ENCODE data around the gene CCDC24. TPM values are rescaled to one million over a fixed set of nuclear protein-coding genes. Genes with fewer than 3 reads are reported as not detected.

Gene CCDC24
- total and polyA plus RNA-seq, 2 donors: 2.8 to 7.2 TPM

DNA sequence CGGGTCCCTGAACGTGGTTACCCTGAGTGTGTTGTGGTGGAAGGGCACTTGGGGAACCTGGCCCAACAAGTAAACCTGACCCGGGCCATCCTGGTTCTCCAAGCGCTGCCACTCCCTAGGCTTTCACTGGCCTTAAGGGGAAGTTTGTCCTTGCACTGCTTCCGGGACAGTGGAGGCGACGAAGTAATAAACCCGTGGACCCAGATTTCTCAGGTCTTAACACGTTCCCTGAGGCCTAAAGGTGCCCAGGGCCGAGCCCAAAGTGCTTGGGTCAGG, 261 bp upstream of the CCDC24 start:
- under 1% methylated on average over 10 of the region's 10 CpGs for WGBS
- Histone ChIP-seq H3K27ac (ENCODE audit: low read depth) (peak overlapping the region; percentile 44), H3K4me1 (ENCODE audit: insufficient read depth) (no peaks in the 10 kb centered on the region), H3K4me3 (ENCODE audit: low read depth, low read length) (peak overlapping the region; percentile 69), H3K36me3 (ENCODE audit: insufficient read depth) (no peaks in the 10 kb centered on the region)
- no peak for DNase-seq (ENCODE audit: extremely low spot score)

GRCh38 chr1:43992232-43992995, 1.0 kb downstream of the CCDC24 start:
- no peak overlapping the region for H3K27ac ChIP-seq (ENCODE audit: low read depth)
- H3K36me3 ChIP-seq (ENCODE audit: insufficient read depth): no peaks in the 10 kb centered on the region
- DNase-seq (ENCODE audit: extremely low spot score): no peak
- peak overlapping the region; percentile 69 for H3K4me3 ChIP-seq (ENCODE audit: low read depth, low read length)
- no peaks in the 10 kb centered on the region for H3K4me1 ChIP-seq (ENCODE audit: insufficient read depth)
- 48% methylated on average over 11 of the region's 11 CpGs for WGBS

- no peak overlapping the region for H3K27ac ChIP-seq (ENCODE audit: low read depth)
- no peak overlapping the region for H3K4me3 ChIP-seq (ENCODE audit: low read depth, low read length)
- H3K36me3 ChIP-seq (ENCODE audit: insufficient read depth): no peaks in the 10 kb centered on the region
- H3K4me1 ChIP-seq (ENCODE audit: insufficient read depth): no peaks in the 10 kb centered on the region
- 93% methylated on average over 9 of the region's 9 CpGs for WGBS
- no peak for DNase-seq (ENCODE audit: extremely low spot score)
Measured at GRCh38 chr1:43993206-43993914, 2.0 kb downstream of the CCDC24 start.

DNA sequence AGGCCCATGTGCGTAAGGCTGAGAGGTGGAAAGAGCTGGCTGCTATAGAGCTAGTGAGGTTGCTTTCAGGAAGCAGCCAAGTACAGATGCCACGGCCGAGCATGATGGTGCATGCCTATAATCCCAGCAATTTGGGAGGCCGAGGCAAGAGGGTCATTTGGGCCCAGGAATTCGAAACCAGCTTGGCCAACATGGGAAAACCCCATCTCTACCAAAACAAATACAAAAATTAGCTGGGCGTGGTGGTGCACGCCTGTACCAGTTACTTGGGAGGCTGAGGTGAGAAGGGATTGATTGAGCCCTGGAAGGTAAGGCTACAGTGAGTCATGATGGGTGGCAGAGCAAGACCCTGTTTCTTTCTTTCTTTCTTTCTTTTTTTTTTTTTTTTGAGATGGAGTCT, 2.7 kb downstream of the CCDC24 start:
- DNase-seq (ENCODE audit: extremely low spot score): no peak
- H3K4me1 ChIP-seq (ENCODE audit: insufficient read depth): no peaks in the 10 kb centered on the region
- no peaks in the 10 kb centered on the region for H3K36me3 ChIP-seq (ENCODE audit: insufficient read depth)
- WGBS: 85% methylated on average over 7 of the region's 7 CpGs
- no peak overlapping the region for H3K4me3 ChIP-seq (ENCODE audit: low read depth, low read length)
- no peak overlapping the region for H3K27ac ChIP-seq (ENCODE audit: low read depth)

- Histone ChIP-seq H3K4me3 (ENCODE audit: low read depth, low read length) (no peak overlapping the region), H3K27ac (ENCODE audit: low read depth) (no peak overlapping the region), H3K4me1 (ENCODE audit: insufficient read depth) (no peaks in the 10 kb centered on the region), H3K36me3 (ENCODE audit: insufficient read depth) (no peaks in the 10 kb centered on the region)
- no peak for DNase-seq (ENCODE audit: extremely low spot score)
- 71% methylated on average over 15 of the region's 15 CpGs for WGBS
Measured at GRCh38 chr1:43994794-43995790, 3.7 kb downstream of the CCDC24 start.

GRCh38 chr1:43995984-43996732, 4.8 kb downstream of the CCDC24 start:
- Histone ChIP-seq H3K36me3 (ENCODE audit: insufficient read depth) (no peaks in the 10 kb centered on the region), H3K27ac (ENCODE audit: low read depth) (no peak overlapping the region), H3K4me3 (ENCODE audit: low read depth, low read length) (no peak overlapping the region), H3K4me1 (ENCODE audit: insufficient read depth) (no peaks in the 10 kb centered on the region)
- 78% methylated on average over 21 of the region's 21 CpGs for WGBS
- no peak for DNase-seq (ENCODE audit: extremely low spot score)

DNA sequence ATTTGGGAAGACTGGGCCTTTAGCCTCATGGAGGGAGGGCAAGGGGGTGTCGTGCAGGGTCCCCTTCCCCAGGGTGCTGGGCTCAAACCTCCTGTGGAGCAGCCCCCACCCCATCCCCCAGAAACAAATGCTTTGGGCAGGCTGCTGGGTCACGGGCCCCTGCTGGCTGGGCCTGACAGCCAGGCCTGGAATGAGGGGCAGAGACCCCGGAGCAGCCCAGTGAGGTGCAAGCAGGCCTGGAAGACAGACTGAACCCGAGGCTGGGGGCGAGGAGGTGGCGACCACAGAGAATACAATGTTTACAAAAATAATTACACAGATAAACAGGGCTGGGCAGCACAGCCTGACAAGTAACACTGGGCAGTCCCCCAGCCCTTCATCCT, 5.3 kb downstream of the CCDC24 start:
- DNase-seq (ENCODE audit: extremely low spot score): no peak
- H3K27ac ChIP-seq (ENCODE audit: low read depth): no peak overlapping the region
- H3K36me3 ChIP-seq (ENCODE audit: insufficient read depth): no peaks in the 10 kb centered on the region
- no peak overlapping the region for H3K4me3 ChIP-seq (ENCODE audit: low read depth, low read length)
- H3K4me1 ChIP-seq (ENCODE audit: insufficient read depth): no peaks in the 10 kb centered on the region
- WGBS: 68% methylated on average over 6 of the region's 6 CpGs

- no peak for DNase-seq (ENCODE audit: extremely low spot score)
- H3K4me3 ChIP-seq (ENCODE audit: low read depth, low read length): no peak overlapping the region
- WGBS: 84% methylated on average over 22 of the region's 22 CpGs
- H3K27ac ChIP-seq (ENCODE audit: low read depth): no peak overlapping the region
- H3K36me3 ChIP-seq (ENCODE audit: insufficient read depth): no peaks in the 10 kb centered on the region
- H3K4me1 ChIP-seq (ENCODE audit: insufficient read depth): no peaks in the 10 kb centered on the region
Measured at GRCh38 chr1:43997295-43997999, 6.0 kb downstream of the CCDC24 start.

GRCh38 chr1:43998000-43998378, 6.6 kb downstream of the CCDC24 start:
- no peaks in the 10 kb centered on the region for H3K4me1 ChIP-seq (ENCODE audit: insufficient read depth)
- no peak overlapping the region for H3K27ac ChIP-seq (ENCODE audit: low read depth)
- H3K36me3 ChIP-seq (ENCODE audit: insufficient read depth): no peaks in the 10 kb centered on the region
- no peak for DNase-seq (ENCODE audit: extremely low spot score)
- WGBS: 84% methylated on average over 11 of the region's 11 CpGs
- H3K4me3 ChIP-seq (ENCODE audit: low read depth, low read length): no peak overlapping the region

DNA sequence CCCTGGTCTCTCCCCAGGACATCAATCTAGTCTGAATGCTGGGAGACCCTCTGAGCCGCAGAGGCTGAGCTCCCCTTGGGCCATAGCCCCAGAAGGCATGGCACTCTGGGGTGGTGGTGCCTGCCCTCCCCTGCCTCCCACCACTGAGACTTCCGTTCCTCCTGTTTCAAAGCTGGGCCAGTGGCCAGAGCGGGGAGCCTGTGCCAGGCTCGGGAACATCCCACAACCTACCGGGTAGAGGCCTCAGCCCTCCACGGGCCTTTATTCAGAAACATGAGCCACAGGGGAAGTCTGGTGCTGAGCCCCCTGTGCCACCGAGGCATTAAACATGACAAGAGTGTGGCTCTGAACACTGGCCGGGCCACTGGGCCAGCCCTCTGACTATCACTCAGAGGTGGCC, 8.1 kb downstream of the CCDC24 start:
- H3K4me3 ChIP-seq (ENCODE audit: low read depth, low read length): no peak overlapping the region
- no peak for DNase-seq (ENCODE audit: extremely low spot score)
- H3K27ac ChIP-seq (ENCODE audit: low read depth): no peak overlapping the region
- no peaks in the 10 kb centered on the region for H3K4me1 ChIP-seq (ENCODE audit: insufficient read depth)
- H3K36me3 ChIP-seq (ENCODE audit: insufficient read depth): no peaks in the 10 kb centered on the region
- WGBS: 81% methylated on average over 8 of the region's 8 CpGs

DNA sequence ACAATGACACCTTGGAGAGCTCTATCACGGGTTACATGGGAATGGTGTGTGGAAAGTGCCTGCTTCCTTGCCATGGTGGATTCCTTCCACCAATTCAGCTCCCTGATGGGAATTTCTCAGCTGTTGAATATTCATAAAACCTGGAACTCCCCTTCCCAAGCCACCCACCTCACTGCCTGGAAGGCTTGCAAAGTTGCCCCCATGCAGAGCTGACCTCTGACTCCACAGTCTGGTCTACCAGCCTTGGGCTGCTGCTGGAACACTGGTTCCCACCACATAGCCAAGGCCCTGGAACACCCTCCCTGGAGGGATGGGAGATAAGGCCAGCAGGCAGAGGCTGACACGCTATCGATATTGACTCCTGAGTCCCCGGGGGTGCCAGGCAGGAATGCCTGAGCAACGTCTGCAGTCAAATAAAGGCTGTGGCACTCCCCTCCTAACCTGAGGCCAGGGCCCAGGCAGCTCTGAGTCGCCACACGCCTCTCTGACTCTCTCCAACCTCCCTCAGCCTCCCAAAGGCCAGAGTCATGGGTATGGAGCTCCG, 8.8 kb downstream of the CCDC24 start:
- Histone ChIP-seq H3K36me3 (ENCODE audit: insufficient read depth) (no peaks in the 10 kb centered on the region), H3K4me3 (ENCODE audit: low read depth, low read length) (no peak overlapping the region), H3K4me1 (ENCODE audit: insufficient read depth) (no peaks in the 10 kb centered on the region), H3K27ac (ENCODE audit: low read depth) (no peak overlapping the region)
- DNase-seq (ENCODE audit: extremely low spot score): no peak
- WGBS: 86% methylated on average over 8 of the region's 8 CpGs

GRCh38 chr1:44002165-44002564, 10.8 kb downstream of the CCDC24 start:
- no peaks in the 10 kb centered on the region for H3K36me3 ChIP-seq (ENCODE audit: insufficient read depth)
- 89% methylated on average over 8 of the region's 8 CpGs for WGBS
- H3K4me3 ChIP-seq (ENCODE audit: low read depth, low read length): no peak overlapping the region
- no peaks in the 10 kb centered on the region for H3K4me1 ChIP-seq (ENCODE audit: insufficient read depth)
- DNase-seq (ENCODE audit: extremely low spot score): no peak
- H3K27ac ChIP-seq (ENCODE audit: low read depth): no peak overlapping the region

Data from urinary bladder (tissue), 4 donors.